Measurements from ENCODE around the gene ROPN1.
"Not testable (repeated sequence)": the region's sequence is repeated elsewhere in the genome, so short reads cannot be mapped to it uniquely, and the experiment has no call there.

The ROPN1 gene

GRCh38 chr3:123976181-123976898 is 15.6 kb downstream of the ROPN1 start:
- not testable (repeated sequence) for ATAC-seq, H3K36me3 Mint-ChIP-seq, H3K9me3 Mint-ChIP-seq, H3K4me3 Mint-ChIP-seq, H3K27ac Mint-ChIP-seq, H3K4me1 Mint-ChIP-seq
- H3K27me3 Mint-ChIP-seq: peaks cover 46% of the 10 kb centered on the region

- H3K4me1 Mint-ChIP-seq, H3K9me3 Mint-ChIP-seq, H3K27ac Mint-ChIP-seq, H3K36me3 Mint-ChIP-seq, ATAC-seq, H3K4me3 Mint-ChIP-seq: not testable (repeated sequence)
- H3K27me3 Mint-ChIP-seq: peaks cover 47% of the 10 kb centered on the region
These were observed 16.9 kb downstream of the ROPN1 start for GRCh38 chr3:123975030-123975429.

- Mint-ChIP-seq H3K36me3 (no peaks in the 10 kb centered on the region), H3K27me3 (peaks cover 45% of the 10 kb centered on the region), H3K9me3 (no peaks in the 10 kb centered on the region), H3K27ac (no peak overlapping the region), H3K4me3 (no peak overlapping the region), H3K4me1 (no peaks in the 10 kb centered on the region)
- ATAC-seq: no peak
These were observed 20.5 kb downstream of the ROPN1 start for GRCh38 chr3:123971406-123971805.

GRCh38 chr3:123967260-123967659 is 24.7 kb downstream of the ROPN1 start:
- peaks cover 28% of the 10 kb centered on the region for H3K27me3 Mint-ChIP-seq
- not testable (repeated sequence) for H3K4me1 Mint-ChIP-seq, H3K9me3 Mint-ChIP-seq, H3K27ac Mint-ChIP-seq, H3K4me3 Mint-ChIP-seq, H3K36me3 Mint-ChIP-seq, ATAC-seq

- not testable (repeated sequence) for H3K4me3 Mint-ChIP-seq, H3K27ac Mint-ChIP-seq, H3K9me3 Mint-ChIP-seq, H3K4me1 Mint-ChIP-seq, H3K36me3 Mint-ChIP-seq
- peaks cover 23% of the 10 kb centered on the region for H3K27me3 Mint-ChIP-seq
- peak; percentile 60 for ATAC-seq
These were observed 25.1 kb downstream of the ROPN1 start for GRCh38 chr3:123966799-123967198.

GRCh38 chr3:123964793-123965192 is 27.1 kb downstream of the ROPN1 start:
- H3K4me1 Mint-ChIP-seq, H3K9me3 Mint-ChIP-seq, H3K36me3 Mint-ChIP-seq, ATAC-seq, H3K27ac Mint-ChIP-seq, H3K4me3 Mint-ChIP-seq: not testable (repeated sequence)
- H3K27me3 Mint-ChIP-seq: peaks cover 11% of the 10 kb centered on the region

- Mint-ChIP-seq H3K4me1 (peaks cover 13% of the 10 kb centered on the region), H3K27ac (peak overlapping the region; percentile 91), H3K4me3 (peak overlapping the region; percentile 97), H3K36me3 (no peaks in the 10 kb centered on the region), H3K9me3 (no peaks in the 10 kb centered on the region), H3K27me3 (no peaks in the 10 kb centered on the region)
- no peak for ATAC-seq
These were observed 30.4 kb downstream of the ROPN1 start for GRCh38 chr3:123961508-123961856.

GRCh38 chr3:123960781-123961507 is 31.0 kb downstream of the ROPN1 start, which contains the start of gene CCDC14:
CCDC14 (minus strand) TSS chr3:123961229; CDS start chr3:123961173, 56 bp downstream.
- Mint-ChIP-seq H3K36me3 (no peaks in the 10 kb centered on the region), H3K27ac (peak within 1 kb of the TSS; percentile 91), H3K9me3 (no peaks in the 10 kb centered on the region), H3K27me3 (no peaks in the 10 kb centered on the region), H3K4me3 (peak within 1 kb of the TSS; percentile 97), H3K4me1 (peaks cover 13% of the 10 kb centered on the region)
- peak; percentile 91 for ATAC-seq

GRCh38 chr3:123953735-123954134 is 38.2 kb downstream of the ROPN1 start:
- Mint-ChIP-seq H3K9me3 (no peaks in the 10 kb centered on the region), H3K4me3 (no peak overlapping the region), H3K27ac (no peak overlapping the region)

GRCh38 chr3:123952844-123953520 is 38.9 kb downstream of the ROPN1 start:
- H3K27me3 Mint-ChIP-seq: no peaks in the 10 kb centered on the region
- no peaks in the 10 kb centered on the region for H3K9me3 Mint-ChIP-seq
- no peak overlapping the region for H3K4me3 Mint-ChIP-seq
- no peak for ATAC-seq
- H3K4me1 Mint-ChIP-seq: no peaks in the 10 kb centered on the region
- H3K36me3 Mint-ChIP-seq: peaks cover 43% of the 10 kb centered on the region
- no peak overlapping the region for H3K27ac Mint-ChIP-seq

More at GRCh38 chr3:123953735-123954134, 38.2 kb downstream of the ROPN1 start:
- peaks cover 43% of the 10 kb centered on the region for H3K36me3 Mint-ChIP-seq
- peaks cover 6% of the 10 kb centered on the region for H3K4me1 Mint-ChIP-seq
- H3K27me3 Mint-ChIP-seq: no peaks in the 10 kb centered on the region
- peak; percentile 50 for ATAC-seq

- H3K4me1 Mint-ChIP-seq: no peaks in the 10 kb centered on the region
- H3K4me3 Mint-ChIP-seq: no peak overlapping the region
- ATAC-seq: no peak
- peaks cover 46% of the 10 kb centered on the region for H3K36me3 Mint-ChIP-seq
- H3K27me3 Mint-ChIP-seq: no peaks in the 10 kb centered on the region
- no peak overlapping the region for H3K27ac Mint-ChIP-seq
- H3K9me3 Mint-ChIP-seq: no peaks in the 10 kb centered on the region
These were observed 40.1 kb downstream of the ROPN1 start for GRCh38 chr3:123951522-123952447.

- no peaks in the 10 kb centered on the region for H3K4me1 Mint-ChIP-seq
- H3K36me3 Mint-ChIP-seq: peaks cover 40% of the 10 kb centered on the region
- no peaks in the 10 kb centered on the region for H3K9me3 Mint-ChIP-seq
- H3K27ac Mint-ChIP-seq: no peak overlapping the region
- no peaks in the 10 kb centered on the region for H3K27me3 Mint-ChIP-seq
- no peak for ATAC-seq
- H3K4me3 Mint-ChIP-seq: no peak overlapping the region
These were observed 42.3 kb downstream of the ROPN1 start for GRCh38 chr3:123949641-123950040.

GRCh38 chr3:123948449-123948848 is 43.5 kb downstream of the ROPN1 start:
- H3K4me3 Mint-ChIP-seq: no peak overlapping the region
- ATAC-seq: no peak
- no peaks in the 10 kb centered on the region for H3K4me1 Mint-ChIP-seq
- peaks cover 52% of the 10 kb centered on the region for H3K36me3 Mint-ChIP-seq
- H3K9me3 Mint-ChIP-seq: no peaks in the 10 kb centered on the region
- no peak overlapping the region for H3K27ac Mint-ChIP-seq
- H3K27me3 Mint-ChIP-seq: no peaks in the 10 kb centered on the region

- Mint-ChIP-seq H3K27me3 (no peaks in the 10 kb centered on the region), H3K9me3 (no peaks in the 10 kb centered on the region), H3K27ac (no peak overlapping the region), H3K36me3 (peaks cover 47% of the 10 kb centered on the region), H3K4me3 (no peak overlapping the region), H3K4me1 (no peaks in the 10 kb centered on the region)
- no peak for ATAC-seq
These were observed 44.4 kb downstream of the ROPN1 start for GRCh38 chr3:123947482-123947881.

GRCh38 chr3:123941542-123941941 is 50.4 kb downstream of the ROPN1 start:
- Mint-ChIP-seq H3K9me3 (no peaks in the 10 kb centered on the region), H3K27me3 (no peaks in the 10 kb centered on the region), H3K4me1 (no peaks in the 10 kb centered on the region), H3K27ac (no peak overlapping the region), H3K4me3 (no peak overlapping the region), H3K36me3 (peaks cover 40% of the 10 kb centered on the region)
- no peak for ATAC-seq

All from stimulated activated memory B cell treated with anti-CD40 and anti-IgM and Interleukin-4, amounts not matched to agents 10 μg/mL and 1 μg/mL and 100 μg/mL, for 72 hours (primary cell).